Natural killer cell treated with Interleukin-12 subunit alpha and Interleukin-12 subunit beta and Interleukin-15 and Interleukin-18, amount 100 ng/mL, for 72 hours (primary cell): ENCODE measurements around the gene PPARD. TPM values are rescaled to one million over a fixed set of nuclear protein-coding genes. Genes with fewer than 3 reads are reported as not detected.
"Not testable (repeated sequence)": the region's sequence is repeated elsewhere in the genome, so short reads cannot be mapped to it uniquely, and the experiment has no call there.

ENCODE experiments used
- ATAC-seq, 2 donors: fragments of 150-1000 bp; cut with Tn5 transposase in 1 of 2; sonication (Bioruptor Pico), chemical (Tn5 transposase) in 1 of 2; 2 replicates each; pipeline ENCODE4 v1.10.0; 2021
- DNase-seq: peaks from one replicate; pipeline ENCODE4 v3.0.0; 2022; ENCODE audit warnings: low spot score
- H3K27ac Mint-ChIP-seq, 2 donors: 1 replicate in 1 of 2; 2 replicates in 1 of 2; pipeline ENCODE4 v1.8.0; 2022; ENCODE audit warnings: mixed read lengths in 2 of 2, mild to moderate bottlenecking in 1 of 2, moderate library complexity in 1 of 2
- H3K27me3 Mint-ChIP-seq, 2 donors: 1 replicate in 1 of 2; 2 replicates in 1 of 2; pipeline ENCODE4 v1.8.0; 2022; ENCODE audit warnings: mixed read lengths in 2 of 2
- H3K36me3 Mint-ChIP-seq: one replicate; pipeline ENCODE4 v1.8.0; 2022; ENCODE audit warnings: mixed read lengths
- H3K4me1 Mint-ChIP-seq, 2 donors: 1 replicate in 1 of 2; 2 replicates in 1 of 2; pipeline ENCODE4 v1.8.0; 2022; ENCODE audit warnings: low read depth in 2 of 2, mixed read lengths in 2 of 2, mild to moderate bottlenecking in 1 of 2
- H3K4me3 Mint-ChIP-seq: one replicate; pipeline ENCODE4 v1.8.0; 2022; ENCODE audit warnings: mixed read lengths
- H3K9me3 Mint-ChIP-seq: 2 replicates; pipeline ENCODE4 v1.8.0; 2022; ENCODE audit warnings: mixed read lengths
- total RNA-seq, 2 donors: library from RNA; stranded (reverse); gene quantifications; one replicate each; pipeline ENCODE4 v1.2.3, GENCODE V29; 2022

The PPARD gene
- total RNA-seq, 2 donors from 2014 or later: 19.6 to 19.9 TPM

DNA sequence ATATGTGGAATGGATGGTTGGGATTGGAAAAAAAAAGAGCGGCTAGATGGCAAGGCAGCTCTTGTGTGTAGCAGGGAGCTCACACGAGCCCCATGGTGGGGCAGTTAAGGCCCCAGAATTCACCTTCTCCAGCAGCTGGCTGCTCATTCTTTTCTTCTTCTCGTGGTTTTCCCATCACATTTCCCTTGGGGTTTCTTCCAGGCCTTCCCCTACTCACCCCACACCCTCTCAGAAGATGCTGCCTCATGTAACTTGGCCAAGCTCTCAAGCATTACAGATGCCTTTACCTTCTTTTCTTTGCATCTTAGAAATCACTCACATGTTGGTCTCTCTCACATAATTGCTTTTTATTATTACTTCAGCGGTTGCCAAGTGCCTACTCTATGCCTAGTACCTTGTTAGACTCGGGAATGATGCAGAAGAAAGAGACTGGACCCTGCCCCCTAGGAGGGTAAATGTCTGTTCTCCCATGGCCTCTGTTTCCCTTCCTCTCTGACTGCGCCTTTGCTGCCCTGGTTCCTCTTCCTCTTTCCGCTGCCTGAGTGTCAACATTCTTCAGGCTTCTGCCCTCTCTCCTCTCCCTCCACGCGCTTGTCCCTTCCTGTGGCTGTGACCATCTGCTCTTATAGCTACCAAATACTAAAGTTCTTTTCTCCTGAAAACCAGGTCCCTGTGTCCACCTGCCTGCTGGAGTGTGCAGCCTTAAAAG is 28.6 kb downstream of the PPARD start:
- peak overlapping the region; percentile 77 for H3K4me3 Mint-ChIP-seq
- peak overlapping the region; percentile 81 to 94 for H3K27ac Mint-ChIP-seq
- no peaks in the 10 kb centered on the region for H3K9me3 Mint-ChIP-seq
- peaks cover 43 to 48% of the 10 kb centered on the region in 2 donors for H3K4me1 Mint-ChIP-seq
- H3K27me3 Mint-ChIP-seq: no peaks in the 10 kb centered on the region
- ATAC-seq (no peak), DNase-seq (no peak)
- peaks cover 9% of the 10 kb centered on the region for H3K36me3 Mint-ChIP-seq

DNA sequence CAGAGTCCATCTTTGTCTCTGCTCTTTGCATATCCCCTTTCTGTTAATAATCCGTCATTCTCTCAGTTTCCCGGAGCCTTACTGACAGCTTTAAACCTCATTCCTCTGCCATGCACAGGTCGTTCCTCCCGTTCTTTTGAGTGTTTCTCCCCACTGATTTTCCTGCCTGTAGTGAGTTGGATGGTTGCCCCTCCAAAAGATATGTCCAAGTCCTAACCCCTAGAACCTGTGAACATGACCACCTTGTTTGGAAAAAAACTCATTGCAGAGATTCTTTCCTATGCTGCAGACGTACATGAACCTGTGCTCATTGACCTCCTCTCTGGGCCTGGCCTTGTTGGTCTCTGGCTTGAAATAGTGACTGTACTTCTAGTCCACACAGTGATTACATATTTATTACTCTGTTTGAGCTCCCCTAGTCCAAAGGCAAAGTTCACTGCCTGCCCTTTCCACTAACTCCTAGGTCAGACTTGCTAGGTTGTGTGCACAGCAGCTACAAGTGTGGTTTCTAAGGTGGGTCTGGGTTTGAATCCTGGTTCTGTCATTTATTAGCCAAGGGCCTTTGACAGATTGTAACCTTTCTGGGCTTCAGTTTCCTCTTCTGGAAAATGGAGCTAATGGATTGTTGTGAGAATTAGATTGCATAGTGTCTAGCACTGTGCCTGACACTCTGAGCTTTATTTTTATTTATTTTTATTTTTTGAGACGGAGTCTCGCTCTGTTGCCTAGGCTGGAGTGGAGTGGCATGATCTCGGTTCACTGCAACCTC is 29.3 kb downstream of the PPARD start:
- DNase-seq (no peak), ATAC-seq (no peak)
- Mint-ChIP-seq H3K27me3 (no peaks in the 10 kb centered on the region), H3K9me3 (no peaks in the 10 kb centered on the region), H3K36me3 (peaks cover 9% of the 10 kb centered on the region), H3K4me3 (peak overlapping the region; percentile 77), H3K4me1 (peaks cover 45 to 50% of the 10 kb centered on the region in 2 donors), H3K27ac (peak overlapping the region; percentile 81 to 94)

DNA sequence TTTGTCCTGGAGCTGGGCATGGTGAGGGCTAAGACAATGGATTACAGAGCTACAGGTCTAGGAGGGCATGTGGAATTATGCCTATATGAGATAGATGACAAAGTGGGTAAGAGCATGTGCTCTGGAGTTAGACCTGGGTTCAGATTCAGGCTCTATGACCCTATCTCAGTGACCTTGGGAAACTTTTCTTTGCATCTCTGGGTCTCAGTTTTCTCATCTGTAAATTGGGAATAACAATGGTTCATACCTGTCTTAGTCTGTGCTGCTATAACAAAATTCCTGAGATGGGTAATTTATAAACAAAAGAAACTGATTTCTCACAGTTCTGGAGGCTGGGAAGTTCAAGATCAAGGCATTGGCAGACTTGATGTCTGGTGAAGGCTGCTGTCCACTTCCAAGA is 30.3 kb downstream of the PPARD start:
- no peaks in the 10 kb centered on the region for H3K27me3 Mint-ChIP-seq
- peaks cover 48 to 55% of the 10 kb centered on the region in 2 donors for H3K4me1 Mint-ChIP-seq
- H3K9me3 Mint-ChIP-seq: no peaks in the 10 kb centered on the region
- DNase-seq: no peak
- no peak overlapping the region for H3K4me3 Mint-ChIP-seq
- H3K27ac Mint-ChIP-seq: no peak overlapping the region
- no peak for ATAC-seq
- peaks cover 5% of the 10 kb centered on the region for H3K36me3 Mint-ChIP-seq

DNA sequence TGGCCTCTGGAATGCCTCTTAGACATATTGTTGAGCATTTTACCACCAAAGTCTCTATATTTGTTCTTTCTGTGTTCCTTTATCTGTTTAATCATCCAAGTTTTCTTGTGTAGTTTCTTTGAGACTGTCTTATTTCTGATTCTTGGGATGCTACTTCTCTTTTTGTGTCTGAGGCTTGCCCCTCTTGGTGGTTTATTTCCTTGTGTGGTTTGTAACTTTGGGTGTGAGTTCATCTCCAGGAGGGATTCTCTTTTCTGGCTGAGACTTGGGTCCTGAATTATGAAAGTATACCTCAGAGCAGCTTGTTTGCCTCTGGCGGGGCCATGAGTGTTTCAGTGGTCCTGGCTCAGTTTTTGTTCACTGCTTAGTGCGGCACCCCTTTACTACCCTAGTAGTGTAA is 33.9 kb downstream of the PPARD start:
- Mint-ChIP-seq H3K27me3 (no peaks in the 10 kb centered on the region), H3K4me3 (no peak overlapping the region), H3K27ac (peak overlapping the region in 1 of 2 donors; percentile 42), H3K4me1 (peaks cover 39 to 40% of the 10 kb centered on the region in 2 donors), H3K36me3 (peaks cover 5% of the 10 kb centered on the region), H3K9me3 (no peaks in the 10 kb centered on the region)
- ATAC-seq (no peak), DNase-seq (no peak)

DNA sequence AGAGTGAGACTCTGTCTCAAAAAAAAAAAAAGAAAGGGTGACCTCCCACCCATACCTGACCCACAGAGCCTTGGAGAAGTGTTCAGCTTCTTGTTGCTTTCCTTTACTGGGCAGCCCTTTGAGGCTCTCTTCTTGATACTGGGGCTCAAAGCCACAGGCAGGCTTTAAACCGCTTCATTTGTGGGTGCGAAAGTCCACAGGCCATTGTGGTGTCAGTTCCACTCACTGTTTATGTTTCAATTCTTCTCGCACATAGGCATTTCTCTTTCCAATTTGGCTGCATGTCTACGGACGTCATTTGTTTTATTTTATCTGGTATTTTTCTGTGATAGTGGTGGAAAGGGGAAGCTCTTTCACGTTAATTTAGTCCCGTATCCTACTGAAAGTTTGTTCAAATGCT is 34.6 kb downstream of the PPARD start:
- Mint-ChIP-seq H3K36me3 (peaks cover 5% of the 10 kb centered on the region), H3K9me3 (no peaks in the 10 kb centered on the region), H3K27me3 (no peaks in the 10 kb centered on the region), H3K27ac (peak overlapping the region in 1 of 2 donors; percentile 48), H3K4me3 (peak overlapping the region; percentile 64), H3K4me1 (peaks cover 38 to 39% of the 10 kb centered on the region in 2 donors)
- ATAC-seq (peak; percentile 79 to 83), DNase-seq (no peak)

DNA sequence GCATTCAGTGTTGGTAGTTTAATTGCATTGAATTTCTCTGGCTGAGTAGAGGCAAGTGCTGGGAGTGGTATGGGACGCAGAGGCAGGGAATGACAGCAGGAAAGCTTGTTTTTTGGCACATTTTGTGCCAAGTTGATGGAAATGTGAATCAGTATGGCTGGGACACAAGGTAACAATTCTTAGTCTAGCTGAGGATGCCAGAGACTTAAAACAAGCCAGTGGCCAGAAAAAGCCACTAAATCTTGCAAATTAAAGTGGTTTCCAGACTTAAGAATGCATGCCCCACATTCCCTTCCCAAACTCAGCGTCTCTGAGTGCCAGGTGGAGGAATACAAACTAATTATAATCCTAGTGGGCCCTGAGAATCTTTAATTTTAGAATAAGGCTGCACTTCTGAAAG is 35.9 kb downstream of the PPARD start:
- H3K4me1 Mint-ChIP-seq: peaks cover 39 to 41% of the 10 kb centered on the region in 2 donors
- no peaks in the 10 kb centered on the region for H3K27me3 Mint-ChIP-seq
- peaks cover 5% of the 10 kb centered on the region for H3K36me3 Mint-ChIP-seq
- DNase-seq (no peak), ATAC-seq (no peak)
- H3K9me3 Mint-ChIP-seq: no peaks in the 10 kb centered on the region
- H3K4me3 Mint-ChIP-seq: no peak overlapping the region
- peak overlapping the region in 1 of 2 donors; percentile 48 for H3K27ac Mint-ChIP-seq

DNA sequence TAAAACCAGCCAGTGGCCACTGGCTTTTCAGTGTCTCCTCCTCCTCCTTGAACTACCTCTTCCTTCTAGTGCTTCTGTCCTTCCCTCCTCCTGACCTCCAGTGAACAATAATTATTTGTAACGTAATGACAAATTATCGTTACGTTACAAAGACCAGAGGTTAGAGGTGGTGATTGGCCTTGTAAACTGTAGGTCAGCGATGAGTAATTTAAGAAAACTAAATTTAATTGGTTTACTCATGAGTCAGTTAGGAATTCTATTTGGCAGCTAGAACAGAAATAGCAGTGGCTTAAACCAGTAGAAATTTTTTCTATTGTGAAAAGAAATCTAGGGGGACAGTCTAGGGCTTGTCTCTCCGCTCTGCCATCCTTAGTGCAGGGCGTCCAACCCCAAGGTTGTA is 38.8 kb downstream of the PPARD start:
- H3K27ac Mint-ChIP-seq: no peak overlapping the region
- DNase-seq (no peak), ATAC-seq (no peak)
- no peaks in the 10 kb centered on the region for H3K36me3 Mint-ChIP-seq
- no peaks in the 10 kb centered on the region for H3K27me3 Mint-ChIP-seq
- peaks cover 36 to 45% of the 10 kb centered on the region in 2 donors for H3K4me1 Mint-ChIP-seq
- no peaks in the 10 kb centered on the region for H3K9me3 Mint-ChIP-seq
- no peak overlapping the region for H3K4me3 Mint-ChIP-seq

DNA sequence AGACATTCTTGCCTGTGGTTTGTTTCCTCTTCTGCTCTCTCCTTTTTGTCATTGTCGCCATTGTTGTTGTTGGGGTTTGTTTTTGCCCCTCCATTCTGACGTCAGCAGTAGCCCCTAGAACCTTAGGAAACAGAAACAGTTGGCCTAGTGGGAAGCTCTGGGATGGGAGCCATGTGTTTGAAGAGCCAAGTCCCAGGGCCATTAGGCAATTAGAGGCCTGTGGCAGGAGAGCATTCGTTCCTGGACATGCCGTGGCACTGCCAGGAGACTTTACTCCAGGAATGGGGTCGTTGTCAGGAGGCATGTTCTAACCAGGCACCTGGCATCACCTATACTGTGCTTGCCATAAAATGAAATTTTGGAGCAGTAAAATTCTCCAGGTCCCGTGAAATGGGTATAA is 39.7 kb downstream of the PPARD start:
- Mint-ChIP-seq H3K4me1 (peaks cover 29 to 39% of the 10 kb centered on the region in 2 donors), H3K36me3 (no peaks in the 10 kb centered on the region), H3K9me3 (no peaks in the 10 kb centered on the region), H3K27me3 (no peaks in the 10 kb centered on the region), H3K27ac (no peak overlapping the region), H3K4me3 (no peak overlapping the region)
- DNase-seq (no peak), ATAC-seq (no peak)

DNA sequence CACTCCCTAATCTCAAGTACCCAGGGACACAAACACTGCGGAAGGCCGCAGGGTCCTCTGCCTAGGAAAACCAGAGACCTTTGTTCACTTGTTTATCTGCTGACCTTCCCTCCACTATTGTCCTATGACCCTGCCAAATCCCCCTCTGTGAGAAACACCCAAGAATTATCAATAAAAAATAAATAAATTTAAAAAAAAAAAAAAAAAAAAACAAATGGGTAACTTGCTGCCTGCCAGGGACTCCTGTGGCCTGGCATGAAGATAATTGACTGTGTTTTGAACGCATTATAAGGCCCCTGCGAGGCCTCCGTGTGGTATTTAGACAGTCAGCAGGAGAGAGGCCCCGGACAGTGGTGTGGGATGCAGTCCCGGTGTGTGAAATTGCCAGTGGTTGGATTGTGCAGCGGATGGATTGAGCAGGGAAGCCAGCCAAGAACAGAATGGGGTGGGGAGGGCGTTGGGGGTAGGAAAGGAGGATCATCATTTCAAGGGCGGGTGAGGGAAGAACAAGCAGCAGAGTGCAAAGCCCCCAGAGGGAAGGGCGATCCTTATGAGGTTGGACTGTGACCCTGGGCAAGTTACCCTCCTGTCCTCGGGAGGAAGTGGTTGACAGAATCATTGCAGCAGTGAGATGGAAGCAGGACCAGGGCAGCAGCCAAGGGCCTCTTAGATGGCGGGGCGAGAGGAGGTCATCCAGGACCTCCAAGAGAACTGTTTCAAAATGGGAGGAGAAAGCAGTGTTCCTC is 43.3 kb downstream of the PPARD start:
- no peak for ATAC-seq
- Mint-ChIP-seq H3K9me3 (no peaks in the 10 kb centered on the region), H3K36me3 (no peaks in the 10 kb centered on the region), H3K27me3 (no peaks in the 10 kb centered on the region), H3K4me3 (no peak overlapping the region), H3K4me1 (peaks cover 20 to 26% of the 10 kb centered on the region in 2 donors), H3K27ac (no peak overlapping the region)
- no peak for DNase-seq

DNA sequence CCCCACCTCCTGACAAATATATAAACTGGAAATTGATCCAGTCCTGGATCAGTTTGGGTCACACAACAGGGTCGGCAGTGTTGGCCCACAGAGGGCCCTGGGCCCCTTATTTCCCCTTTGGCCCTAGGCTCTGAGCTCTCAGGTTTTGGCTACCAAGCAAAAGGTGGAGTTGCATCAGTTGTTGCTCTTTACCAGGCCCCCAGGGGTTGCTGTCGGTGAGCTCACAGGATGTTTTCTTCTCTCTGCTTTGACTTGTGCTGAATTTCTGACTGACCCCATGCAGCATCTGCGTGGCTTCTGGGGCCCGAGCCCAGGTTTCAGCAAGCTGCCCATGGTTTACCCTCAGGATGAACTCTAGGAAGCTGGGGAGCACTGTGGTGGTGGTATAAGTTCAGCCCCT is 44.6 kb downstream of the PPARD start:
- Mint-ChIP-seq H3K36me3 (no peaks in the 10 kb centered on the region), H3K9me3 (no peaks in the 10 kb centered on the region), H3K4me1 (peaks cover 18 to 20% of the 10 kb centered on the region in 2 donors), H3K27me3 (no peaks in the 10 kb centered on the region), H3K27ac (no peak overlapping the region), H3K4me3 (no peak overlapping the region)
- DNase-seq (no peak), ATAC-seq (no peak)

DNA sequence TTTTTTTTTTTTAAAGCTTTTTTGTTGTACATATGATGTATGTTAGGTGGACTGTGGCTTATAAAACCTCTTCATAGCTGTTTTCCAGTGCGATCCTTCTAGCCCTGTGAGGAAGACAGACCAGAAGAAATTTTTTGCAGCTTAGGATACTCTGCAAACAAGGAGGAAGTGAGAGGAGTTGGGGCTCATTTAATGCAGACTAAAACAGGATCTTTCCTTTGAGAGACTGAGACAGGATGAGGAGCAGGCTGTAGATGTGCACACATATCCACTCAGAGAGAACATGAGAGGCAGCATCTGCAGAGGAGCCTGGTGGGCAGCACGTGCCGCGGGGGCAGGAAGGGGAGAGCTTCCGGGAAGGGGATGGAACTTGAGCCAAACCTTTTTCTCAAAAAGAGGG is 45.7 kb downstream of the PPARD start:
- ATAC-seq: no peak
- Mint-ChIP-seq H3K9me3 (no peaks in the 10 kb centered on the region), H3K36me3 (no peaks in the 10 kb centered on the region), H3K27ac (no peak overlapping the region), H3K27me3 (no peaks in the 10 kb centered on the region), H3K4me1 (peaks cover 16 to 20% of the 10 kb centered on the region in 2 donors), H3K4me3 (no peak overlapping the region)
- DNase-seq: no peak

DNA sequence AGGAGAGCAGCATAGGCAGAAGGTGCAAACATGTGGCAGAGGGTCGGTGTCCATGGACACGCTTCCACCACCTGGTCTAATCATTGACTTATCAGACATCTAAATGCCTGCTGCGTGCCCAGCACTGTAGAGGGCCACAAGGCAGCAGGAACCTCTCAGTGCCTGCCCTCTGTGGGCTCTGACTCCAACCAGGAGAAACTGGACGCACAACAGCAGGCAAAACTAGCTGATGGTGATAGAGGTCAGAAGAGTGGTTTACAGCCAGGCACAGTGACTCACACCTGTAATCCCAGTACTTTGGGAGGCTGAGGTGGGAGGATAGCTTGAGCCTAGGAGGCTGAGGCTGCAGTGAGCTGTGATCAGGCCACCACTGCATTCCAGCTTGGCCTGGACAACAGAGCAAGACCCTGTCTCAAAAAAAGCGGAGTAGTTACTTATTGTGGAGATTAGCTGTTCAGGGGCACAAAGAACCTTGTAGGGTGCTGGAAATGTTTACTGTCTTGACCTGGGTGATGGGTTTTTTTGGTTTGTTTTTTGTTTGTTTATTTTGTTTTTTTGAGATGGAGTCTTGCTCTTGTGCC is 46.5 kb downstream of the PPARD start:
- Mint-ChIP-seq H3K36me3 (no peaks in the 10 kb centered on the region), H3K4me3 (no peak overlapping the region), H3K9me3 (no peaks in the 10 kb centered on the region), H3K27me3 (no peaks in the 10 kb centered on the region), H3K27ac (no peak overlapping the region), H3K4me1 (peaks cover 22 to 26% of the 10 kb centered on the region in 2 donors)
- DNase-seq (no peak), ATAC-seq (no peak)

DNA sequence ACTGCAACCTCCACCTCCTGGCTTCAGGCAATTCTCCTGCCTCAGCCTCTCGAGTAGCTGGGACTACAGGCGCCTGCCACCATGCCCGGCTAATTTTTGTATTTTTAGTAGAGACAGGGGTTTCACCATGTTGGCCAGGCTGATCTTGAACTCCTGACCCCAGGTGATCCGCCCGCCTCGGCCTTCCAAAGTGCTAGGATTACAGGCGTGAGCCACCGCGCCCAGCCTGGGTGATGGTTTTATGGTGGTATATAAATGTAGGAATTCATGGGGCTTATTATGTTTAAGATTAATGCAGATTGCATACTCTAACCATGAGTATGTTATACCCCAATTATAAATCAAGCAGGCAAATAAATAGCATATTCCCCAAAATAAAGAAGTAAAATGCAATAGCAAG is 47.0 kb downstream of the PPARD start:
- not testable (repeated sequence) for DNase-seq, ATAC-seq, H3K36me3 Mint-ChIP-seq, H3K9me3 Mint-ChIP-seq, H3K27me3 Mint-ChIP-seq, H3K4me3 Mint-ChIP-seq, H3K27ac Mint-ChIP-seq
- peaks cover 26 to 31% of the 10 kb centered on the region in 2 donors for H3K4me1 Mint-ChIP-seq
